WTC11 (cell line): ENCODE measurements around the gene CEP78. TPM values are rescaled to one million over a fixed set of nuclear protein-coding genes. Genes with fewer than 3 reads are reported as not detected.

Experiments
- ATAC-seq: fragments of 200-7000 bp; cut with Tn5 transposase; 2 replicates; pipeline ENCODE4 v1.10.0; 2021; ENCODE audit warnings: mild to moderate bottlenecking, moderate library complexity
- CTCF ChIA-PET: fragments of 300-600 bp; sonication (Branson Sonifier 250); formaldehyde crosslinking; loops from one replicate; lab custom pipeline; 2021; ENCODE audit warnings: antibody characterized with exemption; lab: Charles Lee
- POLR2A ChIA-PET: fragments of 350-600 bp; sonication (Branson Sonifier 250); formaldehyde crosslinking; loops from one replicate; lab custom pipeline; 2021; ENCODE audit warnings: antibody characterized with exemption; lab: Charles Lee
- DNase-seq: peaks from one replicate; pipeline ENCODE4 v3.0.0; 2021; ENCODE audit warnings: low spot score
- H3K27ac Mint-ChIP-seq: 2 replicates; pipeline ENCODE4 v1.8.0; 2021; ENCODE audit warnings: mixed read lengths
- H3K27me3 Mint-ChIP-seq: 2 replicates; pipeline ENCODE4 v1.8.0; 2021; ENCODE audit warnings: low read depth, mild to moderate bottlenecking, moderate library complexity, mixed read lengths
- H3K36me3 Mint-ChIP-seq: 2 replicates; pipeline ENCODE4 v1.8.0; 2021; ENCODE audit warnings: mixed read lengths
- H3K4me1 Mint-ChIP-seq: 2 replicates; pipeline ENCODE4 v1.8.0; 2022; ENCODE audit warnings: mixed read lengths
- H3K4me3 Mint-ChIP-seq: 2 replicates; pipeline ENCODE4 v1.8.0; 2021; ENCODE audit warnings: mild to moderate bottlenecking, moderate library complexity, mixed read lengths
- H3K9me3 Mint-ChIP-seq: 2 replicates; pipeline ENCODE4 v1.8.0; 2021; ENCODE audit warnings: mixed read lengths
- ARID4B ChIP-seq: sonication (generic); formaldehyde crosslinking; IDR thresholded peaks from 2 replicates; pipeline ENCODE4 v1.8.0; 2023; ENCODE audit warnings: missing genetic modification reagents, mild to moderate bottlenecking, borderline replicate concordance
- ATF6 ChIP-seq: sonication (generic); formaldehyde crosslinking; IDR thresholded peaks from 2 replicates; pipeline ENCODE4 v1.8.1; 2023; ENCODE audit warnings: mild to moderate bottlenecking, missing genetic modification reagents
- ERG ChIP-seq: fragments of 250-450 bp; sonication (Bioruptor Pico); IDR thresholded peaks from 2 replicates; pipeline ENCODE4 v1.8.0; 2021; ENCODE audit warnings: mild to moderate bottlenecking
- ETV6 ChIP-seq: sonication (generic); formaldehyde crosslinking; IDR thresholded peaks from 2 replicates; pipeline ENCODE4 v1.8.1; 2022; ENCODE audit warnings: mild to moderate bottlenecking, missing genetic modification reagents
- HMGXB4 ChIP-seq: sonication (generic); formaldehyde crosslinking; IDR thresholded peaks from 2 replicates; pipeline ENCODE4 v1.8.1; 2023; ENCODE audit warnings: mild to moderate bottlenecking, moderate library complexity, missing genetic modification reagents
- NFE2L1 ChIP-seq: sonication (generic); formaldehyde crosslinking; IDR thresholded peaks from 2 replicates; pipeline ENCODE4 v1.8.1; 2023; ENCODE audit warnings: missing genetic modification reagents
- RORB ChIP-seq: fragments of 250-450 bp; sonication (Bioruptor Pico); IDR thresholded peaks from 2 replicates; pipeline ENCODE4 v1.9.0; 2021; ENCODE audit warnings: mild to moderate bottlenecking
- SMAD3 ChIP-seq: sonication (generic); formaldehyde crosslinking; IDR thresholded peaks from 2 replicates; pipeline ENCODE4 v1.8.0; 2022; ENCODE audit warnings: missing genetic modification reagents, mild to moderate bottlenecking, borderline replicate concordance
- STAT6 ChIP-seq: sonication (generic); formaldehyde crosslinking; conservative IDR thresholded peaks from 2 replicates; pipeline ENCODE4 v1.8.1; 2023; ENCODE audit warnings: mild to moderate bottlenecking, low read depth, missing genetic modification reagents, moderate library complexity
- USF1 ChIP-seq: sonication (generic); formaldehyde crosslinking; IDR thresholded peaks from 2 replicates; pipeline ENCODE4 v1.8.0; 2022; ENCODE audit warnings: mild to moderate bottlenecking, missing genetic modification reagents
- ZMAT4 ChIP-seq: fragments of 250-450 bp; sonication (Bioruptor Pico); IDR thresholded peaks from 2 replicates; pipeline ENCODE4 v1.9.0; 2021; ENCODE audit warnings: mild to moderate bottlenecking
- ZNF396 ChIP-seq: fragments of 250-450 bp; sonication (Bioruptor Pico); IDR thresholded peaks from 2 replicates; pipeline ENCODE4 v1.8.0; 2021; ENCODE audit warnings: mild to moderate bottlenecking, moderate library complexity, borderline replicate concordance
- ZNF416 ChIP-seq: fragments of 250-450 bp; sonication (Bioruptor Pico); IDR thresholded peaks from 2 replicates; pipeline ENCODE4 v1.9.0; 2021; ENCODE audit warnings: mild to moderate bottlenecking, inconsistent platforms
- ZNF423 ChIP-seq: fragments of 250-450 bp; sonication (Bioruptor Pico); IDR thresholded peaks from 2 replicates; pipeline ENCODE4 v2.1.2; 2022; ENCODE audit warnings: mild to moderate bottlenecking, moderate library complexity
- total RNA-seq: library from RNA; stranded (reverse); gene quantifications from 3 replicates; pipeline ENCODE4 v1.2.3, GENCODE V29; 2021

CEP78 gene
- total RNA-seq, 1 experiment from 2014 or later: 42.0 TPM

GRCh38 chr9:78296201-78296892, 60.5 kb downstream of the CEP78 start:
- TF ChIP-seq ZNF416: 0 out of 2 replicates have a peak, but pooled peaks have one; percentile 9
- no peak for TF ChIP-seq ZNF396 (CRISPR knock-in tag)
- TF ChIP-seq ATF6 (CRISPR knock-in tag): no peak
- TF ChIP-seq ERG (CRISPR knock-in tag): 0 out of 2 replicates have a peak, but pooled peaks have one; percentile 8
- no peak for TF ChIP-seq ZNF423 (CRISPR knock-in tag)
- TF ChIP-seq STAT6 (CRISPR knock-in tag): 0 out of 2 replicates have a peak, but pooled peaks have one; percentile 24
- TF ChIP-seq ZMAT4 (CRISPR knock-in tag): no peak
- H3K27ac Mint-ChIP-seq: peak overlapping the region; percentile 97
- H3K36me3 Mint-ChIP-seq: peaks cover 19% of the 10 kb centered on the region
- no peaks in the 10 kb centered on the region for H3K9me3 Mint-ChIP-seq
- peaks cover 34% of the 10 kb centered on the region for H3K4me1 Mint-ChIP-seq
- CTCF ChIA-PET: interaction anchor here (1.1 to 1.6 kb wide), 5 partner anchors 11 to 319 kb away, joined by 3 to 7 read pairs (median 4); partner anchors contain the start of gene CEP78
- H3K27me3 Mint-ChIP-seq: no peaks in the 10 kb centered on the region
- DNase-seq: peak; percentile 47
- POLR2A ChIA-PET: interaction anchor here (0.6 to 2.1 kb wide), 23 partner anchors 8 to 1275 kb away, joined by 3 to 24 read pairs (median 4); partner anchors contain the start of genes CEP78 and TLE4
- H3K4me3 Mint-ChIP-seq: peak overlapping the region; percentile 91
- peak; percentile 7 for ATAC-seq

GRCh38 chr9:78296893-78297671, 61.2 kb downstream of the CEP78 start, which contains the start of gene PSAT1:
Gene PSAT1, plus strand, starts transcription at chr9:78297125. Its CDS starts 86 bp downstream, at chr9:78297211.
- Mint-ChIP-seq H3K36me3 (peaks cover 26% of the 10 kb centered on the region), H3K4me1 (peaks cover 31% of the 10 kb centered on the region), H3K9me3 (no peaks in the 10 kb centered on the region), H3K27ac (peak within 1 kb of the TSS; percentile 97), H3K4me3 (peak within 1 kb of the TSS; percentile 91), H3K27me3 (no peaks in the 10 kb centered on the region)
- DNase-seq (peak; percentile 96), ATAC-seq (peak; percentile 96)
- ChIA-PET POLR2A (interaction anchor here (0.6 to 2.1 kb wide), 23 partner anchors 8 to 1274 kb away, joined by 3 to 24 read pairs (median 4); partner anchors contain the start of genes CEP78 and TLE4), CTCF (interaction anchor here (0.8 to 1.6 kb wide), 8 partner anchors 11 to 320 kb away, joined by 3 to 7 read pairs (median 4); partner anchors contain the start of gene CEP78)
- TF ChIP-seq NFE2L1 (CRISPR knock-in tag): peak; percentile 72
- TF ChIP-seq ATF6 (CRISPR knock-in tag): no peak
- TF ChIP-seq SMAD3: peak; percentile 89
- peak; percentile 67 for TF ChIP-seq ETV6 (CRISPR knock-in tag)
- TF ChIP-seq HMGXB4 (CRISPR knock-in tag): peak; percentile 90; the same call in 1 of the 2 replicates
- 0 out of 2 replicates have a peak, but pooled peaks have one; percentile 17 for TF ChIP-seq USF1 (CRISPR knock-in tag)
- no peak for TF ChIP-seq RORB (CRISPR knock-in tag)
- TF ChIP-seq ARID4B (CRISPR knock-in tag): no peak
